T-helper 22 cell (primary cell): ENCODE data around the gene SLC66A2.
"Not testable (repeated sequence)": the region's sequence is repeated elsewhere in the genome, so short reads cannot be mapped to it uniquely, and the experiment has no call there.

Experiments used
- DNase-seq: peaks from one replicate; pipeline ENCODE4 v3.0.0-alpha.2; 2020; ENCODE audit warnings: low read depth

SLC66A2 gene

DNA sequence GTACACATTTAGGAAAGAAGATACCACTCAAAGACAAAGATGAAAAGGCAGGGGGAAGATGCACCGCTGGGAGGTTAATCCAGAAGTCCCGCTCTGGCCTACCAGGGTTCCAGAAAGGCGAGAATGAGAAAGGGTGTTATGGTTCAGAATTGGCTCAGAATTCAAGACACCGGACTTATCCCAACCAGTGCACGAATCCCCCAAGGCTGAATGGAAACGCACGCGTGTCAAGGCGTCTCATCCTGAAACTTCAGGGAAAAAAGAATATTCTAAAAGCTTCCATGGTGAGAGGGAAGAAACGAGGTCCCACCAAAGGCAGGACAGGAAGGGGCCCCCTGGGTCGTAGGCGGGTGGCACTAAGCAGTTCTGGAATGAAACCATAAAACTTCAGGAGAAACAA, 71.9 kb downstream of the SLC66A2 start:
- no peak for DNase-seq

DNA sequence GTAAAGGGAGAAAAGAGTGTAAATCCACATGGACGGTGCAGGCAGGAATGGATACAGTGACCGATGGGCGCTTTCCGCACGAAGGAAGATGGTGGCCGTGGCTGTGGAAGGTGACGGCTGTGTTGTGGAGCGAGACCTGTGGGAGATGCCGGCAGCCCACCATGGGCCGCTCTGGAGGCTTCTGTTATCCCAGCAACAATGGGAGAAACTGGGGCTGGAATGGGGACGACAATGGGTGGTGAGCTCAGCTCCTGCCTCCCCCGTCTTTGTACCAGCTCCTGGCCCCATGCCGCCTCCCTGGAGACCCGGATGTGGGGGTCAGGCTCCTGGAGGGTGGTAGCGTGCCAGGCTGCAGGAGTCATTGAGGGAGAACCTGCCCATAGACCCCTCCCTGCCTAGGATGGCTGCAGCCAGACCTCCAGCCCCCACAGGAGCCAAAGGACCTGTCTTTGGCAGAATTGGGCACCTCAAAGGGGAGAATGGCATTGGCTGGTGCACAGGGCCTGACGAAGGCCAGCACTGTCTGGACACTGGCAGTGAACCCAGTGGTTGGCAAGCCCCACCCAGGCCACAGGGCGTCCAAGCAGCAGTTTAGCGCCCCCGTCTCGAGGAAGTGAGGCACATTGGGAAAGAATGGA, 72.6 kb downstream of the SLC66A2 start:
- no peak for DNase-seq

DNA sequence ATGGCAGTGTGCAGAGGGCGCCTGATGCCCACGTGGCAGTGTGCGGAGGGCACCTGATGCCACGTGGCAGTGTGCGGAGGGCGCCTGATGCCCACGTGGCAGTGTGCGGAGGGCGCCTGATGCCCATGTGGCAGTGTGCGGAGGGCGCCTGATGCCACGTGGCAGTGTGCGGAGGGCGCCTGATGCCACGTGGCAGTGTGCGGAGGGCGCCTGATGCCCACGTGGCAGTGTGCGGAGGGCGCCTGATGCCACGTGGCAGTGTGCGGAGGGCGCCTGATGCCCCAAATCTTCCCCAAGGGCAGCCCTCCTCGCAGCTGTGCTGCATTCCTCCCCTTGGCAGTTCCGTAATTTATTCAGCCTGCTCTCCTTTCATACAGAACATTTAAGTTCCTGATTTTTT, 73.2 kb downstream of the SLC66A2 start:
- not testable (repeated sequence) for DNase-seq

DNA sequence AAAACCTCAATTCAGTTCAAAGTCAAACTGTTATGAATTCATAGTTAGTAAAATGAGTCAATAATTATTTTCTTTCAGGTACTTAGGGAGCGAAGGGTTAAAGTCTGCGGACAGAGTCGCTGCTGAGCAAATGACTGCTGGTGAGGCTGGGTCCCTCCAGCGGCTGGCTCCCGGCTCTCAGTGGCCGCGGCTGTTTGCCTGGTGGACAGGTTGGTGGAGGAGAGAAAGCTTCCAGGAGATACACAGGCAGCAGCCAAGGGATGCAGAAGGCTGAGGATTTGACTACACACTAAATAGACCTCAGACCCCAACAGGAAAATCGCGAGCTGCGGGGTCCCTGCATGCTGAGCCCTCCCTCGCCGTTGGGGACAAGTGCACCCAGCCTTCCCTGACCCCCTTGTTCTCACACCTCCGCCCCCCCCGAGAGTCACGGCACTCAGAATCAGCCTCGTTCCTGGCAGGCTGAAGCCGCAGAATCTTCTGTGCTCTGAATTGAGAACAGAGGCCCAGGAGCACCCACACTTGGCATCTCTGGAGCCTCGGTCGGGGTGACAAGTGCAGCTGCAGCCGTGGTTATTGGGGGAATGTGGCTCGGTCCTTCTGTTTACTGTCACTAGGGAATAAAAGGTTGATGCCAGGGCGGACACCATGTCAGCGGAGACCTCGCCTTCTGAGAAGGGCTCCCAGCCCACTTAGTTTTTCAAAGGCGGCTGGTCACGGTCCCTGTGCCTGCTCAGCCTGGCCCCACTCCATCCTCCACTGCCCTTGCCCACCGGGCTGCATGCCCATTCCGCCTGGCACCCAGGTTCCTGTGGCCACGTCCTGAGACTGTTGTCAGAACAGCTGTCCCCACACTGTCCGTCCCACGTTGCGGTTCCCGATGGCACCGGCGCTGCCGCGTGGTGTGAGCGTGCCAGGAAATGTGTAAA, 74.0 kb downstream of the SLC66A2 start:
- no peak for DNase-seq

DNA sequence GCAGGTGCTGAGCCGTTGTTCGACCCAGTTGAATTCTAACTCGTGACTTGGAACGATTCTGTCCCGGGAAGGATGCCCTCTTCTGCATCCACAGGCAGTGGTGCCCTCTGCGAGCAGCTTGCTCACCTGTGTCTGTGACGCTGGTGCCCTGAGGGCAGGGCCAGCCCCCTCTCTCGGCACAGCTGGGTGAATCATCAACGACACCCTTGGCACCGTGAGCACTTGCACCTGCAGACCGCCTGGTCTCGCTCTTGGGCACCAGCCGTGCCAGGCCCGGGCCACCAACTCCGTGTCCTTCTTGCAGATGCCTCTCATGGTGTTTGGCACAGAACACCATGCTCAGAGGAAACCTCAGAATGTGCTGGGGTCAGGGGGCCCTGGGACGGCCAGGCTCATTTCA, 75.0 kb downstream of the SLC66A2 start:
- DNase-seq, result no peak

DNA sequence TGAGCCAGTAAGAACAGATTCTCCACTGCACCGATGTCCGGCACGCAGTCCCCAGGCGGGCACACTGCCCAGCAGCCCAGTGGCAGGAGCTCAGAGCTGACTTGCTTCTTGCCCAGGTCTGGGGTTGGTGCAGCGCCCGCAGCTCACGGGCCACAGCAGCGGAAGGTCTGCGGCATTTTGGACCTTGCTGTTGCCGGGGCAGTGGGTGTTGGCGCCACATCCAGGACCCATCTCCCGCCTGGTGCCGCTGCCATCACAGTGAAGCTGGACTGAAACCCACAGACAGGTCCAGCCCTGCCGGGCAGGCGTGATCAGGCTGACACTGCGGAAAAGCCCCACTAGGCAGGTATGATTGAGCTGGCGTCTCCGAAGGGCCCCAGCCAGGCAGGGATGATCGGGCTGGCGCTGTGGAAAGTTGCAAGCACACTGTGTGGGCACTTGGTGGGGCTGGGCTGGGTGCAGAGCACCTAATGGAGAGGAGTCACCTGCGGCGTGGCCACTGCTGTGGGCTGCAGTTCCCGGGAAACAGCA, 75.5 kb downstream of the SLC66A2 start:
- DNase-seq, result no peak

DNA sequence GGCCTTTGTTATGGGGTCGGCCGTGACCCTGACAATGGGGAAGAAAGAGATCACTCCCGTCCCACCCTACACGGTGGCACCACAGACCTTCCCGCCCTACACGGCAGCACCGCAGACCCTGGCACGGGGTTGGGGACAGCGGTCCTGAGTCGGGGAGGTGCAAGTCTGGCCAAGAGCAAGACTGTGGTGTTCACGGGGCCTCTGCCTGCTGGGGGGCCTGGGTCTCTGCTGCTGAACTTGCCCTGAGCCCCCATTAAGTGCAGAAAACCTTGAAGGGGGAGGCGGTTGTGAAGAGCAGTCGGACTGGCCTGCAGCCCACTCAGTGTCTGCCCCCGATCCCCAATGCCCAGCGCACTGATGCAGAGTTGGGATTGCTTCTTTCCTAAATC, 75.9 kb downstream of the SLC66A2 start:
- DNase-seq, result no peak

DNA sequence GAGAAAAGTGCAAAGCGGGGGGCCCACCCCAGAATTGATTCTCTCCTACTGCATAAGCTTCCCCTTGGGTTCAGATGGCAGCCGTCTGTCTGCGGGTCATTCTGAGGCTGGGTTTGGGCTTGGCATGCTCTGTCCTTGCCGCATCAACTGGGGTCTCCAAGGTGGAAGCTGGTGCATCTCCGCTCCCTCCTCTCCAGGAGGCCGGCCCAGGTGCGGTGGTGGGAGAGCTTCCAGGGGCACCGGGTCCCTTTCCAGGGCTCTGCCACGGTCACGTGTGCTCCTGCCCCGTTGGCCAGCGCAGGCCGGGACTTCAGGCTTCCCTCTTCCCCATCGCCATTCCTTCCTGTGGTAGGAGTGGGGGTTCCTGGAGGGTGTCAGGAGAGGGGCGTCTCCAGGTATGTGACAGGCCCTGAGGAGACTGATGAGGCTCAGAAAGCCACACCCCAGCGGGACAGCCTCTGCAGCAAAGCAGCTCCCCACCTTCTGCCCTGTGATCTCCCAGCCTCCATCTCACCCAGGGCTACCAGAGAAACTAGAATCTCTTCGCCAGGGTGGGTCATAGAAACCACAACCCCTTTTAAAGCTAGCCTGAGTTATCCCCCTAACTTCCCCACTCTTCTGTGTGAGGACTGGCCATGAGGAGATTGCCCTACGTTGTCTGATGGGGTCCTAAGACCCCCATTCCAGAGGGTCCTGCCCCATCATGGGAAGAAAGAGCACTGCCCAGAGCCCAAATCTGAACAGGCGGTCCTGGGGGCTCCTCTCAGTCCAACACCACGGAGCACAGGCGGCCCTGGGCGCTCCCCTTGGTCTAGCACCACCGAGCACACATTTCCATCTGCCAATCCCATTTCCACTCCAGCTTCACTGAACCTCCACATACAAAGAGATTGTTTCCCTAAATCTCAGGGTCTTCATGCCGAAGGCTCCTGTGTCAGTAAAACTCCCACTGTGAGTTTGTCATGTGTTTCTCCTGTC, 76.6 kb downstream of the SLC66A2 start:
- DNase-seq, result no peak

DNA sequence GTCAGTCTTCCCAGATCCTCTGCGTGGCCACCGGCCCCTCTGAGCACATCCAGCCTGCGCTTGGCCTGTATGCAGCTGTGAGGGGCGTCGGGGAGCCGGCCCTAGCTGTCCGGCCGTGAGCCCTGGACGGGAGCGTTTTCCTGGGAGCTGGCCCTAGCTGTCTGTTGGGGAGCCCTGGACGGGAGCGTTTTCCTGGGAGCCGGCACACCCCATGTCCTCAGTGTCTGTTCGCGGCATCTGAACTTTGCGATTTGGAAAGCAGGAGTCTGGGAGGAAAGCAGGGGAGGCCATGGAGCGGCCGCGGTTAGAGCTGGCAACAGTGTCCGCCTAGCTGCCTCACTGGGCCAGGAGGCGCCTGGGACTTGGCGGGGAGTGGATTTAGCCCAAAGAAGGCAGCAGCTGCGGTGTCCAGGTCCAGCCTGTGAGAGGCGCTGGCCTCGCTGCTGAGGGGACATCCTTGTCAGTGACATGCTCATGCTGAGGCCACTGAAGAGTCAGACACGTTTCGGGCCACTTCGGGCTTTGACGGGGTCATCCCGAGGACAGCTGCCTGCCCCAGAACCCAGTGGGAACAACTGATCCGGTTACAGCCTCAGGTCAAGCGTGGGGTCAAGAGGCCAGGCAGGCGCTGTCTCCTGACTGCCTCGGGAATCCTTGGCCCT, 77.9 kb downstream of the SLC66A2 start:
- DNase-seq, result no peak

DNA sequence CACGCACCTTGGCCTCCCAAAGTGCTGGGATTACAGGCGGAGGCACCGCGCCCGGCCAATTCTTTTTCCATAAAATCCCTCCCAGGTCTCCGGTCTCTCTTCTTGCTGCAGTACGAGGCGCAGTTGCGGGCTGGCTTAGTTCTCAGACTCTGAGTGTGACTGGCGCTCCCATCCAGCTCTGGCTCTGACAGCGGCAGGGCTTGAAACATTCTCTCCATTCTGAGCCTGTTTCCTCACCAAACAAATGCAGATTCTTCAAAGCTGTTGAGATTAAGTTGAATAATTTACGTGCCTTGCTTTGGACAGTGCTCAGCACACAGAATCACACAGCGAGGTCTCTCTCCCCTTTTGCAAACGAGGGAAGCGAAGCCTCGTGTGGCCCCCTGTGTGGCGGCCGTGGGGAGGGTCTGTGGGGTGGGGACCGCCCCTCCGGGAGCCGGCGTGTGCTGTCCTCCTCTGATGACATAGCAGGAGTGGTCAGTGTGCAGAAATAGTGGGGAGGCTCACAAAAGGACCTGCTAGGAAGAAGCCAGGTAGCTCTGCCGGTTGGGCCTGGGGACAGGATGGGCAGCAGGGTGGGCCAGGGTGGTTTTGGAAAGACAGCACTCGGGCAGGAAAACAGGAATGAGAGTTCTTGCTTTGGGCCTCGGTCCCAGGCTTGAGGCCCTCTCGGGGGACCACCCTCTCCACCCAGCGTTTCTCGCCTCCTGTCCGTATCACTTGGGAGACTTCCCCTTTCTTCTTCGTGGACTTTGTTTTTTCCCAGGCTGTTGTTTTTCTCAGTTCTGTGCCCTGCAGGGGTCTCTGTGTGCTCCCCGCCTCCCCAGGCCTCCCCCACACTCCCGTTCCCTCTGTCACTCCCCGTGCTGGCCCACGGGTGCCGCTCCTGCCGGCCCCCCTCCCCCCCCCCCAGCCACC, 78.7 kb downstream of the SLC66A2 start:
- DNase-seq, result no peak

DNA sequence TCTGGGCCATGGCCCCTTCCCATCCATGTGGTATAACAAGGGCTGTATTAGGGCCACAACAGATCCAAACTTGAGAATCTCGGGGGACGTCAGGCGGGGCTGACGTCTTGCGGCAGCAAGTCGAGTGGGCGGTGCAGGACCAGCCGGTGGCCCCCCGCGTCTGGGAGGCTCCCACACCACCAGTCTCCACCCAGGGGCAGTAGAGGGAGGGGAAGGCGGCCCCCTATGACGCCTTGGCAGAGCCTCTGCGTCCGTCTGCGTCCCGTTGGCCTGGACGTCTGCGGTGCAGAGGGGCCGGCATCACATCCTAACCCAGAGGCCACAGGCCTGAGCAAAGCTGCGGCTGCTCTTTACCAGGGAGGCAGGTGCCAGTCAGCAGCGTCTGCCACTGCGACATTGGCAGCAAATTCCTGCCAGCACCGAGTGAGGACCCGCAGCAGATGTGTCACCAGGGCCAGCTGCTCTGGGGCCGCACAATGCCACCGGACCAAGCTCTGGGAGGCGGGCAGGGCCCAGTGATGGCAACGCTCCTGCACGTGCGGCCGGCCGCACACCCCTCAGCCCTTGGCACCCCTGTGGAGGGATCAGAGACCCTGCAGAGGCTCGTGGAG, 79.9 kb downstream of the SLC66A2 start:
- DNase-seq, result no peak

DNA sequence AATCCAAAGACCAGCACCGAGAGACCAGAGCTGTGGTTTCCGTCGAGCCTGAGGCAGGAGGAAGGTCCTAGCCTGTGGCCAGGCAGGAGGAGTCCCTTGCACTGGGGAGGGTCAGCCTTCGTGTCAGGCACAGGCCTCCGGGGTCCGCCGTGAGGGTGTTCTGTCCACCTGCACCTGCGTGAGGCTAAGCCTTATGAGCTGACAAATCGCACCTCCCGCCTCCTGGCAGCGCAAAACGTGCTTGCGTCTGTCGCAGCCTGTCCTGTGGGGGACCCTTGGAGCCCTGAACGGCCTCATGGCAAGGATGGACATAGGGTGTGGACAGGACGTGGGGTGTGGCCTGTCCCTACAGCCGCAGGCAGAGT, 80.4 kb downstream of the SLC66A2 start:
- DNase-seq, result no peak

DNA sequence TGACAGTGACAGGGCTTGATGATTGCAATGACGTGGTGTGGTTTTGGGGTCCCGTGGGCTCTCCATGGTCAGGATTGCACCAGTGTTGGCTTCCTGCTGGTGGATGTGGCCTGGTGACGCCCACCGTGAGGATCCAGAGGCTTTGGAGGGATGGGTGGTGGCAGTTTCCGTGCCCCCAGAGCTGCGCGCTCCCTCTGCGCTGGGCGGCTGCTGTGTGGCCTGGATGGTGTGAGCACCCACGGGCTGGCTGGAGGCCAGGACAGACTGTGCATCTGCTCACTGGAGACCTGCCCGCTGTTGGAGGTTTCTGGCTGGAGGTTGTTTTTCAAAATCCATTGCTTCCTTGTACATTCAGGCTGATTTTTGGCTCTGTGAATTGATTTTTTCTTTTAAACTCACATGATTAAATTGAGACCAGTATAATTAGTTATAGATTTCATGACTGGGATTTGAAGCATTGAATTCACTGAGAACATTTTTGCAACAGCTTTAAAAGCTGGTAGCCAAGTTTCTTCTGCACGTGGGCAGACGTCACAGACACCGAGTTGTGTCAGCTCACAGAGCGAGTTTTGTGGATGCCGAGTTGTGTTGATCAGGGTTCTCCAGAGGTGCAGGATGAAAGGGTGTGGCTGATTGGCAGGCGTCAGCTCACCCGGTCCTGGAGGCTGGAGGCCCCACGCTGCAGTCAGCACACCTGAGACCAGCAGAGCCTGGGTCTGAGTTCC, 81.0 kb downstream of the SLC66A2 start:
- DNase-seq, result no peak

DNA sequence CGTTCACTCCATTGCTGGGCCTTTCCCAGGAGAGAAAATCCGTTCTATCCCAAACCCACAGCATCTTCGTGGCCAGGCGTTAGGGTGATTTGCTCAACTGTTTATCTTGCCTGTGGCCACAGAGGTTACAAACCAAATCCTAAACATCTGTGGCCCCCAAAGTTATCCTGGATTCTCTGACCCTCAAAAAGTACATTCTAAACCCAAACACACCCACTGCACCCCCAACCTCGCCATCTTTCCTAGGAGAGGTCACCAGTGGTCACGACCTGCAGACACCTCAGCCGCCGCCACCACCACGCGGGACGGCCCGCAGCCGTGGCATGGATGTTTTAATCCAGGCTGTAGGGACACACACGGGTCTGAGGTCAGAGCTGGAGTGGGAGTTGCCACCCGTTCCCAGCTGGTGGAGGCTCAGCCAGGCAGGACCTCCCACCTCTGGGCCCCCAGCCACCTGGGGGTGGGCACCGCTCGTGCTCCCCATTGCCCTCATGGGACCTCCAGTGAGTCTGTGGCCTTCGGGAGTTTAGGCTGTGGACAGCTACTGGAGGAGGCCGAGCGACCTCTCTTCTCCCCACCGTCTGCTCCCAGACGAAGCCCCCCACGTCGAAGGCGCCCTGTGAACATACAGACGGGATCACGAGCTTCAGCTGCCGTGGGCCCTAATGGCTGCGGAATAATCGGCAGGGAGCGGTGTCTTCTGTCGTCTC, 81.7 kb downstream of the SLC66A2 start:
- no peak for DNase-seq

DNA sequence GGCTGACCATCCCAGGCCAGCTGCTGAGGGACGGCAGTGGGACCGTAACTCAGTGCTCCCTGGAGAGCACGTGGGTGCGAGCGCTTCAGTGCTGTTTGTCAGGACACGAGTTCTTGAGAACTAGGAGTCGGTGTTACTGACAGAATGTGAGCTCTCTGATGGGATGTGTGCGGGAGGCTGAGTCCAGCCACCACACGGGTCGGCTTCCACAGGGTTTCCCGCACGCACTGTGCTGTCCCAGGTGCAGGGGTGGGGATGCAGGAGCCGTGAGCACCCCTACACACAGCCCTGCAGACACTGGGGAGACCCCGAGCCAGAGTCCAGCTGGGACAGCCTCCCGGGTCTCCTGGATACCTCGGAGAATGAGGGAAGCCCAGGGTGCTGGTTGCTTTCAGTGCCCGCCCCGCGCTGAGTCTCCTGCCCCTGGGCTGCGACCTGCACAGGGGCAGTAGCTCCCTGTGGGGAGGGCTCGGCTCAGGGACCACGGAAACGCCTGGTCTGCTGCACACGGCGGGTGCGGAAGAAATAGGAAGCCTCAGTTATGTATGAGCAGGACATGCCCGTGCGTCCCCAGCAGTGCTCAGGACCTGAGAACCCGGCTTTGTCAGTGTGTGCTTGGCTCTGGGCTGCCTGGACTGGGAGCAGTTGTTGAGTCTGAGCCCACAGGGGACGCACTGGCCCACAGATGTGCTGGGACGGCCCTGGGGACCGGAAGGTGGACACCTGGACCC, 82.5 kb downstream of the SLC66A2 start:
- DNase-seq, result no peak

DNA sequence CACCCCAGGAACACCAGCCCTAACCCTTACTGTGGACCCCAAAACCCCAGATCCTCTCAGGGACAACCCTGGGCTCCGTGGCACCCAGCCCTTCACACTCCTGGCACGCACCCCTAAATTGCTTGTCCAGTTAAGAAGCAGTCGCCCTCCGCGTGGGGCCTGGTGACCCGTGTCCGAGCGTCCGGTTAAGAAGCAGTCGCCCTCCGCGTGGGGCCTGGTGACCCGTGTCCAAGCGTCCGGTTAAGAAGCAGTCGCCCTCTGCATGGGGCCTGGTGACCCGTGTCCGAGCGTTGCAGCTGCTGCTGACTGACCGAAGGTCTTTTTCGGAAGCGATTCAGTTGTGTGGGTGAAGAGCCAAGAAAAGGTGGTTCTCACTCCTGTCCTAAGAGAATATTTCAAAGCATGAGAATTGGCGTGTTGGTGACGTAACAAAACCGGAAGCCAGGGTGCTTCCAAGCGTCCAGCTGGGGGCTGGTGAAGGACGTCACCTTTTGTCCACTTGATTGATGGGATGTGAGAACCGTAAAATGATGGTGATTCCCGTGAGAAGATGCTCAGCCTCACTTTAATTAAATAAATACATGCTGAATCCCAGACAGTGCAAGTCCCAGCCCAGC, 83.2 kb downstream of the SLC66A2 start:
- DNase-seq, result no peak

DNA sequence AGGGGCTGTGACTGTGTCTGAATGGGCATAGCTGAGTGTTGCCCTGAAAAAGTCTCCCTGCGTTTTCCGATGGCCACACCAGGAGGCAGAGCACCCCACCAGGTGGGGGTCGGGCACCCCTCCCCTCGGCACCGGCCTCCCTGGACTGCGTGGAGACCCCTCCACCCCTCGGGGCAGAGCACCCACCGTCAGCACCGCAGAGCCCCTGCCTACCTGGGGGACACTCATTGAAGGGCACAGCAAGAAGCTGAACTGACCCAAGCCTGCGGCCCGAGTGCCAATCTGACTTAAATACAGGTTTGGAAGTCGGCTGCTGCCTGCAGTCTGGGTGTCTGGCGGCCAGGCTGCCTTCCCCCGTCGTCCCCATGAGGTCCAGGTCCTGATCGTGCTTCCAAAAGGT, 83.8 kb downstream of the SLC66A2 start:
- no peak for DNase-seq
